HG02571 (cell line): ENCODE measurements around the gene ZNF248.

Experiments
- ATAC-seq: cut with Tn5 transposase; IDR thresholded peaks from one replicate; pipeline ENCODE4 v1.9.1; 2021; ENCODE audit warnings: mild to moderate bottlenecking, moderate library complexity; ENCODE audit not compliant: unreplicated experiment

Gene ZNF248

GRCh38 chr10:37826806-37827205 is 30.6 kb downstream of the ZNF248 start:
- ATAC-seq: no peak

DNA sequence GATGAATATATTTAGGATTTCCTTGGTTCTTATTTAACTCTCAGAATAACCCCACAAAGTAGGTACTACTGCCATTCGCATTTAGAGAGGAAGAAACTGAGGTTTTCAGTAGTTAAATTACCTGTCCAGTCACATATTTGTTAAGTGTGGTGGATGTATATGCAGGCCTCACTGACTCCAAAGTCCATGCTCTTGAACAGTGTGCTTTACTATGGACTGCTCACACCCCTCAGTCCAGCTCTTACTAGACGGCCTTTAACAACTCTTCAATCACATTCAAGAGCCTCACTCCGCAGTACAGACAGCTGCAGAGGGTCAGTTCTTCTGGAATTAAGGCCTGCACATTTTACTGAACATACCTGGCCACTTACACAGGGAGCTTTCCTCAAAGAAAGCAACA is 36.2 kb downstream of the ZNF248 start:
- no peak for ATAC-seq

DNA sequence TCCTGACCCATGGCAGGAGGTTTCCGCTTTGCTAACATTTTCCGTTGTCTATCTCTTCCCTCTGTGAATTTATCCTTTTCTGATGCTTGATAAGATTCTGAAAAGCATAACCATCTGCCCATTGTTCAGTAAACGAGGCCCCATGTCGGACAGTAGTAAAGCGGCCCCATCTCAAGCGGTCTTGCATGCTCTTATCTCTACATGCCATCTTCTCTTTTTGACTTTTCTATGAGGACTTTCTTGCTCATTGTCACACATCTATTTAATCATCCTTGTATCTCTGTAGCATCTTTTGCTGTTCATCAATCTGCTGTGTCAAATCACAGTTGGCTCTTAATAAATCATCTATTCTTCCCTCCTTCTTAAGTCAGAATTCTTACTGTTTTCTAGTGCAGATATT is 37.6 kb downstream of the ZNF248 start:
- no peak for ATAC-seq

GRCh38 chr10:37816290-37816689 is 41.1 kb downstream of the ZNF248 start:
- ATAC-seq: no peak

- ATAC-seq: no peak
Observed at GRCh38 chr10:37813763-37814162, 43.6 kb downstream of the ZNF248 start.

- ATAC-seq: no peak
Observed at GRCh38 chr10:37812290-37812689, 45.1 kb downstream of the ZNF248 start.

- ATAC-seq: no peak
Observed at GRCh38 chr10:37803269-37803668, 54.1 kb downstream of the ZNF248 start.

DNA sequence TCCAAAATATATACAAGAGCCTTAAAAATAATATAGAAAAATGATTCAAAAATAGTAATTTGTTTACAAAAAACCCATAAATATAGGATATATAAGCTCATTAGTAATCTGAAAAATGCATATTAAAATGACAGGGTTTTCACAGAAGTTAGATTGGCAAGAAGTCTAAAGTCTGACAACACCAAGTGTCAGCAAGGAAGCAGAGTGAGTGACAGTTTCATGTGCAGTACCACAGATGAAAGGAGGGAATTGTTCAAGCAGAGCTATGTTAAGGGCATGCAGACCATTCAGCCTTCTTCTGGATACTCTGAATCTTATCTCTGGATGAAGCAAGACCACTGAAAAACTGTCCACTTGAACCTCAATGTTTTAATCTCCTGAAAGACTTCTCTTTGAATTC is 55.9 kb downstream of the ZNF248 start:
- no peak for ATAC-seq

GRCh38 chr10:37794305-37794976 is 63.0 kb downstream of the ZNF248 start:
- ATAC-seq: no peak

DNA sequence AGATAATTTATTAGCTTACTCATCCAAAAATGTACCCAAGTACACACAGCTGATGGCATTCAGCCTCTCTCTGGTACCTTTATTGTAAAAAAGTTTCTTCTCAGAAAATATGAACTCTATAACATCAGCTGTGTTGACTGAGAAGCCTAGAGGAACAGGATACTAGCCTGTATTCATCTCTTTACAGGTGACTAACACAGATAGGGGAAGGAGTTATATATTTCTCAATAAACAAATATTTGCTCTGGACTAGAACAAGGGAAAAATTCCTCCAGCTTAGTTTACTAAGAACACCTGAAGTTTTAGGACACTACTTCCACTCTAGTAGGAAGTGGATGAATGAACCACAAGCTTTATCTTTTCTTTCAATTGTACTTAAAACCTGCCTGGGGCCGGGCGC is 67.8 kb downstream of the ZNF248 start:
- ATAC-seq: no peak

DNA sequence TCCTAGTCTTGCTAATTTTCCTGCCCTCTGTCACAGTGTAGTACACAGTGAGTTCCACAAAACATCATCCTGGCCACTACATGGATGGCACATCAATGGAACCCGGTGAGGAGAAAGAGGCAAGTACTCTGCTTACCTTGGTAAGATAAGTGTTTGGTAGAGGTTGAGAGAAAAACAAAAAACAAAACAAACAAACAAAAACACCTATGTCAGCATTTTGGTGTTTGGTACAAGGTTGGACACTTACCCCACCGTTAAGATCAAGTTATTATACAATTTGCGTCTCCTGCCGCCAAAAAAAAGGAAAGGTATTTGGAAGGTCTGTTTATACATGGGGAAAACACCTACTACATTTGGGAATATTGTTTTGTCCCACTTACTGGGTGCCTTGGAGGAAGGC is 72.7 kb downstream of the ZNF248 start:
- ATAC-seq: no peak

GRCh38 chr10:37780536-37780935 is 76.9 kb downstream of the ZNF248 start:
- ATAC-seq: no peak

GRCh38 chr10:37777056-37777455 is 80.4 kb downstream of the ZNF248 start:
- ATAC-seq: no peak

- no peak for ATAC-seq
Observed at GRCh38 chr10:37775612-37776011, 81.8 kb downstream of the ZNF248 start.

- no peak for ATAC-seq
Observed at GRCh38 chr10:37774351-37774750, 83.1 kb downstream of the ZNF248 start.

- no peak for ATAC-seq
Observed at GRCh38 chr10:37765216-37765615, 92.2 kb downstream of the ZNF248 start.

DNA sequence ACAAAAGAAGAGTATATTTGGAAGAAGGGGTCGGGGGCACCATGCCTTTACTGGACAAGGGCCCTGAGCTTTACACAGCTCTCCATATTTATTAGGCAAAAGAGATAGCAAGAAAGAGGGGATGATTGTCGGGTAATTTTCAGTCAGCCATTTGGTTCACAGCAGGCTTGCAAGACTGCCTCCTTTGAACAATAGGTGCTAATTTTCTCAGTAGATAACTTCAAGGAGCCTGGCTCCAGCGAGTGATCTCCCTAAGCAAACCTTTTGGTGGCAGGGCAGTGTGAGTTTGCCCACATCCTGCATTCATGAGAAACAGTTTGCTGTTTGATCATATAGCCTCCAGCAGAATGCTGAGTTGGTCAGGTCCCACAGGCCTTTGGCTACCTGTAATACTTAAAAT is 94.3 kb downstream of the ZNF248 start:
- ATAC-seq: no peak

GRCh38 chr10:37762287-37762686 is 95.1 kb downstream of the ZNF248 start:
- no peak for ATAC-seq

- no peak for ATAC-seq
Observed at GRCh38 chr10:37760817-37761216, 96.6 kb downstream of the ZNF248 start.

- ATAC-seq: no peak
Observed at GRCh38 chr10:37758074-37758473, 99.3 kb downstream of the ZNF248 start.

DNA sequence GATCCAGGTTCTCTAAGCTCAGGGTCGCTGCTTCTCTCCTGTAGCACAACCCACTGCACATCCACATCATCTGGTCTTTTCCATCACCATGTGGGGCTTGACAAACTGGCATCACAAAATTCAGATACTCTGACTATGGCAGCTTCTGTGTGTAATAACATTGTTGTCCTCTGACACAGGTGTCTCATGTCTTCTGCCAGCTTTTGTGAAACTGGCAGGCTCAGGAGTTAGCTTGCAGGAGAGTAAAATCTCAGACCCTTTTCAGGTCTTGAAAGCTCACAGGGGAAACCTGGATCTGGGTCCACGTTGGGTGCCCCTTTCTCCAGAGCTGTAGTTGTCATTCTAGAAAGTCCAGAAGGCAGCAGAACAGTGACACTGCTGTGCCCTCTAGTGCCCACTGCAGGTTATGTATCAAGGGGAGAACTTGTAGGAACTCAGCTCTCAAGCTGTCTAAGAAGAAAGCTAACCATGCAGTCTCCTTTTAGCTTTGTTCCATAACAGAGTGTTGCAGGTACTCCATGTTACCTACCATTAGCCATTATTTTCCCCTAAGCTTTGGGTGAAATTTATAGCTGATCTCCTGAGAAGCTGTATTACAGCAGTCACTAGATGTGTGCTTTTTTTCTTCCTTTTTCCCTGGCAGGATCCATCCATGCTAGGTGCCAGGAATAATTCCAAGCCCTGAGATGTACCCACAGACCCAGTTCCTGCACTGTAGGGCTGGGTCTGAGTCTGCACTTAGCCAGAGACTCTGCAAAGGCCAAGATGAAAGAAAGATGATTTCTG is 102.7 kb downstream of the ZNF248 start:
- ATAC-seq: no peak

DNA sequence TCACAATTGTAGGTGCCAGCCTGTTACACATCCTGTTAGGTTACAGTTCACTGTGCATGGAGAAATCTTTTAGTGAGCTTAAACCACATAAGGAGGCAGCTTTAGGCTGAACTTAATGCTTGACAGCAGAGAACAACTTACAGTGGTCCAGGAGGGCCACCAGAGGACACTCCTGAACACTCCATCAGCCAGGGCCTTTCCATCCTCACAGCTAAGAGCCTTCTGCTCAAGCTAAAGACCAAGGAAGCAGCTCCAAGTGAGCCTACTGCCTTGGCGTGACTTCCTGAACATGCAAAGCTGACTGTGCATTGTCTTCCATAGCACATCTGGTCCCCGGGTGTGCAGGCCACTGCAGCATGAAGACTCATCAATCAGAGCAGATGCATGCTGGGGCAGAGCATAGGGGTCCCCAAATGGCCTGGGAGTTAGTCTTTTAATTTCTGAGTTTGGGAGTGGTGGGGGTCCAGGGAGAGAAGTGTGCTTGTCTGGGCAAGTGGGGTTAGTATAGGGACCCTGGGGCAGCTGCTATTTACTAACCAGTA is 105.0 kb downstream of the ZNF248 start:
- ATAC-seq: no peak
